NCI-H748 (cell line): ENCODE measurements around the gene GXYLT2.

ENCODE experiments used
- DNase-seq: peaks from one replicate; lab custom pipeline; 2025; ENCODE audit not compliant: unreplicated experiment; lab: John Stamatoyannopoulos, UW

The GXYLT2 gene

DNA sequence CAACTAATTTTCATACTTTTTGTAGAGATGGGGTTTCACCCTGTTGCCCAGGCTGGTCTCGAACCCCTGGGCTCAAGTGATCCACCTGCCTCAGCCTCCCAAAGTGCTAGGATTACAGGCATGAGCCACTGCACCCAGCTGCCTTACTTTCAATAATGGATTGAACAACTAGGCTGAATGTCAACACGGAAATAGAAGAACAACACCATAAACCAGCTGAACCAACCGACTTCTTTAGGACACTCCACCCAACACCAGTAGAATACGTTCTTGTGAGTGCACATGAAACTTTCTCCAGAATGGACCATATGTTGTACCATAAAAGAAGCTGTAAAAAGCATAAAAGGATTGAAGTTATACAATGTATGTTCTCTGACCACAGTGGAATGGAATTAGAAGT is 42.9 kb downstream of the GXYLT2 start:
- no peak for DNase-seq

DNA sequence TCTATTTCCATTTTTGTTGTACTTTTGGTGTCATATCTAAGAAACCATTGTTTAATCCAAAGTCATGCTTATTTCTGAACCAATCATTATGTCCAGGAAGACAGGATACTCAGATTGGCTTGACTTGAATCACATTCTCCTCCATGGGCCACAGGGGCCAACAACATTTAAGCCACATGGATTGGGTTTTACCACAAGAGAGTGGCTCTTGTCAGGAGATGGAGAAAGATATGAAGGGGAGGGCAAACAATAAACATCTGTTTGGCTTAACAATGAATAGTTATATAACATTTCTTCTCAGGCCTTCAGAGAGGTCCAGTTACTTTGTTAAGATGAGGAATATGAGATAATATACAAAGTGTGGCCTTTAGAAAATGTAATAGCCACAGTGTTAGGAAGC is 44.6 kb downstream of the GXYLT2 start:
- DNase-seq: no peak

DNA sequence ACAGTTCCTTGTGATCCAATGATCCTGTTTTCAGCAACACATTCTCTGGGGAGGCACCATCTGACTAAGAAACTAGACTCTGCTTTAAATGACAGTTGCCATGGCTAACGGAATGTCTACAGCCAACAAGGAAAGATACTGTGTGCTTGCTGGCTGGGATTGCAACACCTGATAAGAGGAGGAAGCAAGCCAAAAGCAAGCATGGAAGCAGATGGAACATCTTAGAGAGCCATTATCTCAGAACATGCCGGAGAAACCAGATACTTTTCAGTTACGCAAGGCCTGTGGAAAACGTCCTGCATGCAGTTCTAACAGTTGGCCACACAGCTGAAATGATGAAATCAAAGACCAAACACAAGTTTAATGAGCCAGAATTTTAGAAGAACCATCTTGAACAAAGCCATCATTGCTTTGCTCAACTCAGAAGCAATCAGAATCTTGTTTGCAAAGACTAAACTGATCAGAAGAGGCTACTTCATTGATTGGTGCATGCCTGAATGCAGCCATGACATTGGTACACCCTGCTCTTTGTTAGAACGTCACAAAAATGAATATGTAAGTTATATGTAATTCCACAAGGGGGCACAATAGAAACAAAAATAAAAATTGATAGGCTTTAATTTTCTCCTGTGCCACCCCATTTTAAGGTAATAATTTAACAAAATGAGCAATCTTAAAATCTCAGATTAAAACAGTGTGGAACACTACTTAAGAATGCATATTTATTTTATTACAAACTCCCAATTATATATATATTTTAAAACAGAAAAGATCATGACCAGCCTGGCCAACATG is 50.8 kb downstream of the GXYLT2 start:
- DNase-seq: peak; percentile 26

DNA sequence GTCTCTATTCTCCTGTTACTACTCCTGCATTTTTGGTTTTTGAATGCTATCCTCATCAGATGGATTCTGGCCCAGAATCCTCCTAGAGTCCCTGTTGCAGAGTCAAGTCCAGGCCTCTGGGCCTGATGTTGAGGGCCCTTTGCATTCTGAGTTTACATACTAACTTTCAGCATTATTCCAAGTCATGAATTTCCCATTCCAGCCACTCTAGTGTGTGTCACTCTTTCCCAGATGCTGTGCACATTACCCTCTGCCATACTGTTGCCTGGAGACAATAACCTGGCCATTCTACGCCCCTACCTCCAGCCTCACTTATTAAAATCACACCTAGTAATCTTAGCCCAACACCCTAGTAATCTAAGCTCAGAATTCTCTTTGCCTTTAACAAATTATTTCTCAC is 53.4 kb downstream of the GXYLT2 start:
- no peak for DNase-seq

DNA sequence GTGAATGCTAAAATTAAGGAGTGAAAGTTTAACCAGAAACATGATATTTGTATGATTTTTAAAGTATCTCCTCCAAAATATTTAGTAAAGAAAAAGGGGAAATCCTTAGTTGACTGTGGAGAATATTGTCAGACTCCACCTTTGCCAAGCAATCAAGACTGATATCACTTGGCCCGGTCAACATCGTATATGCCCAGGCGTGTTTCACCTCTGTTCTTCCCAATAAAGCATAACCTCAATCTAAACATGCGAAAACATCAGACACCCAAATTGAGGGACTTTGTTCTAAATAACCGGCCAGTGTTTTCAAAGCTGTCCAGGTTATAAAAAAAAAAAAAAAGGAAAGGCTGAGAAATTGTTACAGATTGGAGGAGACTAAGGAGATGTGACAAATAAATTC is 54.6 kb downstream of the GXYLT2 start:
- no peak for DNase-seq

DNA sequence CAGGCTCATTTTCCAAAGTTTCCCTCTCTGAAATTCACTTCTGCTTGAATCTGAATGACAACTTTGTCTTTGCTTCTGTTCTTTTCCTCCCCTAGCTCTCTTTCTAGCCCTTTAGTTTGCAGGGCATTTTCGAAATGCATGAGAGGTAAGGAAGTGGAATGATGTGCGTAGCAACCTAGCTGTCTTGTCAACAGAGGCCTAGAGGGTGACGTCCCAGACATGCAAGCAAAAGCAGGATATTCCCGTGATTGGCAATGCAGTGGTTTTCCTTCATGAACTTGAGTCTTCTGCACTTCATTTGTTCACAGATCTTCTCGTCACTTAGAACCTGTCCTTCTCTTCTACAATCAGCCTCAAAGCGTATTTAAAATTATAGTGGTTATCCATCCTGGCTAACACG is 56.9 kb downstream of the GXYLT2 start:
- DNase-seq: no peak

DNA sequence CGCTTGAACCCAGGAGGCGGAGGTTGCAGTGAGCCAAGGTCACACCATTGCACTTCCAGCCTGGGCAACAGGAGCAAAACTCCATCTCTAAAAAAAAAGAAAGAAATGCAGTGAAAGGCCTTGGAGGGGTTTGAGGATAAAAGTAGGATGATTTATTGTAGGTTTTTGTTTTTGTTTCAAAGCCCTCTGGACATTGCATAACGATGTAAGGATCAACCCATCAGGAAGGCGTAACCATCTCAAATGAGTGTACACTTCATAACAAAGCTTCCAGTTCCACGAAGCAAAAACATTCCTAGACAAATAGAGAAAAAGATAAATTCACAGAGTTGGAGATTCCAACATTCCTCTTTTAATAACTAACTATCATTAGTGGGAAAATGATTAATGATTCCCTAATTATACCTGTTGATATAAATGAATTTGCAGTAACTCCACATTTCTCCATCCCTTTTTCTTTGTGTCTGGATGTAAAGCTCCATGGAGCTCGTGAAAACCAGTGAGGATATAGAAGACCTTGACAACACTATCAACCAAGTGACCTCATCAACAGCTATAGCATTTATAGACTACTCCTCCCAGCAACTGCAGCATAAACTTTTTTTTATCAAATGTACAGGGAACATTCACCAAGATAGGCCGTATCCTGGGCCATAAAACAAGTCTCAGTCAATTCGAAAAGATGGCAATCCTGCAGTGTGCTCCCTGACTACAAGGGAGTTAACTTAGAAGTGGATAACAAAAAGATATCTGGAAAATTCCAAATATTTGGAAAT is 60.1 kb downstream of the GXYLT2 start:
- DNase-seq: no peak

DNA sequence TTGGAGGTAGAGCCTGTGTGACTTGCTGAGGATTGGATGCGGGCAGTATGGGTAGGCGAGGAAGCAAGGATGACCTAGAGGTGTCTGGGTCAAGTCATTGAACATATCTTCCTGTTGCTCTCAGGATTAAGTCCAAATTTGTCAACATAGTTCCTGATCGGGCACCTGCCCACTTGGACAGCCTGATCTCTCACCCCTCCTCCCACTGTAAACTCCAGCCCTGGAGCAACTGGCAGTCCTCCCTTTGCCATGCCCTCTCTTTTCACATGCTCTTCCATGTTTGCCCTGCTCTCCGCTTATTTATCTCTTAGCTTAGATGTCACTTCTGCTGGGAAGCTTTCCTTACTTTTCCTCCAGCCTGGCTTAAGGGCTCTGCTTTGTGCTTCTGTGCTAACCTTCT is 61.2 kb downstream of the GXYLT2 start:
- no peak for DNase-seq

DNA sequence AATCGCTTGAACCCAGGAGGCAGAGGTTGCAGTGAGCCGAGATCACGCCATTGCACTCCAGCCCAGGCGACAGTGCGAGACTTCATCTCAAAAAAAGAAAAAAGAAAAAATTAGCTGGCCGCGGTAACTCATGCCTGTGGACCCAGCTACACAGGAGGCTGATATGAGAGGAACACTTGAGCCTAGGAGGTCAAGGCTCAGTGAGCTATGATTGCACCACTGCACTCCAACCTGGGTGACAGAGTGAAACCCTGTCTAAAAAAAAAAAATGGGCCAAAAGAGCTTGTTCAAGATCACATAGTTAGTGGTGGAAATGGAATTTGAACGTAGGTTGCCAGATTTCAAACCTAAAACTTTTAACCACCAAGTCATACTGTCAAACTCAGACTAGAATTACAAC is 62.5 kb downstream of the GXYLT2 start:
- no peak for DNase-seq

DNA sequence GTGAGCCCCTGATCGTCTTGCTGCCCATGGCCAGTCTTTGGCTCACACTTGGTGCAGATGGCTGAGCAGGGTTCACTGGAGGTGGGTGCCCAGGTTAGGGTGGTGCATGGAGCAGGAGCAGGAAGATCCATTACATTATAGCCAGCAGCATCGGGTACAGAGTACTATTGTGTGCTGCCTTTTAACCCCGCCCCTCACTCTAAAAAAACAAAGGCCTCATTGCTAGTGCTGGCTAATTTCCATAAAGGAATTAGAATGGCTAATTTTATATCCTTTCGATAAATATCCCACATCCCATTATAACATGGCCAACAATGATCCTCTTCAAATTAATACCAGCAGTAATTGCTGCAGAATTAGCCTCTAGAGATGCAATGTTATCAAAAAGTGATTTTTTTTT is 63.0 kb downstream of the GXYLT2 start:
- DNase-seq: no peak

DNA sequence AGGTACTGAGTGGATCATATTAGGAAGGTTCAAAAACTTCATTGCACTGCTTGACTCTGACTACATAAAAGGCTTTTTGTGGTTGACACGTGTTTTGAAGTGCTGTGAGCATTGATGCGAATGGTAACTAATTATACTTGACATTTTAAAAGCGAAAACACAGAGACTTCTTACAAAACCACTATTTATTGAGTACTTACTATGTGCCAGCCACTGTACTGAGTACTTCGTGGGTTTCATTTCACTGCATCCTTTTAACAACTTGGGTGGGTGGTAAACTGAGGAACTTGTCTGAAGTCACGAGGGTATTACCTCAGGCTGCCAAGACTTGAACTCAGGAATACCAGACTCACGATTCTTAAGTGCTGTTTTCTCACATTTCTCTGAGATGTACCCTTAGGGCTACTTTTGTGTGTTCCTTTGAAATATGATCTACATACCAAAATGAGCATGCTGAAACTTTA is 63.4 kb downstream of the GXYLT2 start:
- no peak for DNase-seq

DNA sequence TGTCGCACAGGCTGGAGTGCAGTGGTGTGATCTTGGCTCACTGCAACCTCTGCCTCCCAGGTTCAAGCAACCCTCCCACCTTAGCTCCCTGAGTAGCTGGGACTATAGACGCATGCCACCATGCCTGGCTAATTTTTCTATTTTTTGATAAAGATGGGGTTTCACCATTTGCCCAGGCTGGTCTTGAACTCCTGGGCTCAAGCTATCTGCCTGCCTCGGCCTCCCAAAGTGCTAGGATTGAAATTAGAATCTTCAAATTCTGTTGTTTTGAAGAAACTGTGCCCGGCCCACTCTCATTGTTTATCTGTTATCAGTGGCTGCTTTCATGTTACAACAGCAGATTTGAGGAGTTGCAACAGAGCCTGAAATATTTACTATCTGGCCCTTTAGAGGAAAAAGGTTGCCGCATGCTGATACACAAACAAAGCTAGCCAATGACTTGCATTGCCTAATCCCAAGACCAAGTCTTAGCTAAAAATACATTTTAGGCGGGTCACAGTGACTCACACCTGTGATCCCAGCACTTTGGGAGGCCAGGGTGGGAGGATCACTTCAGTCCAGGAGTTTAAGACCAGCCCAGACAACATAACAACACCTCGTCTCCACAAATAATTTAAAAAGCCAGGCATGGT is 65.6 kb downstream of the GXYLT2 start:
- DNase-seq: no peak

DNA sequence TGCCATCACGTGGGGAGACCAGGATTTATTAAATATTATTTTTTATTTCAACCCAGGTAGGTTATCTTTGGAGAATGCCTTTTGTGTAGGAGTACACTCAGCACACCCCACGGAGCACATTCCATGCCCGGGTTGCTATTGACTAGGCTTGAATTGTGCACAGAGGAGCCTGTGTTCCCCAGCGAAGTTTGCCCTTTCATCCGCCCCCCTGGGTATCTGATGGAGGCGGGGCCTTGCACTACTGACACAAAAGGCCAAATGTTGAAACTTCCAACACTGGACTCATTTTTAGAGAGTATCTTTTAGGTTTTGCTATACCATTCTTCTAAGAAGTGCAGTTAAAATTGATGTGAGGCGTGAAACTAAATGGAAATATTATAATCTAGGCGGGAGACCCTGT is 69.5 kb downstream of the GXYLT2 start:
- DNase-seq: no peak

DNA sequence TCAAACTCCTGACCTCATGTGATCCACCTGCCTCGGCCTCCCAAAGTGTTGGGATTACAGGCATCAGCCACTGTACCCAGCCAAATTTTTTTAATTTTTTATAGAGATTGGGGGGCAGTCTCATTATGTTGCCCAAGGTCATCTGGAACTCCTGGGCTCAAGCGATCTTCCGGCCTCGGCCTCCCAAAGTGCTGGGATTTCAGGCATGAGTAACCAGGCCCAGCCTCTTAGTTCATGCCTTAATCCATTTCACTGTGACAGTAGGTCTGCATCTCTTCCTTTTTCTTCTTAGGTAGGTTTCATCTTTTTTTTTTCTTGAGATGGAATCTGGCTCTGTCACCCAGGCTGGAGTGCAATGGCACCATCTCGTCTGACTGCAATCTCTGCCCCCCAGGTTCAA is 71.5 kb downstream of the GXYLT2 start:
- no peak for DNase-seq

DNA sequence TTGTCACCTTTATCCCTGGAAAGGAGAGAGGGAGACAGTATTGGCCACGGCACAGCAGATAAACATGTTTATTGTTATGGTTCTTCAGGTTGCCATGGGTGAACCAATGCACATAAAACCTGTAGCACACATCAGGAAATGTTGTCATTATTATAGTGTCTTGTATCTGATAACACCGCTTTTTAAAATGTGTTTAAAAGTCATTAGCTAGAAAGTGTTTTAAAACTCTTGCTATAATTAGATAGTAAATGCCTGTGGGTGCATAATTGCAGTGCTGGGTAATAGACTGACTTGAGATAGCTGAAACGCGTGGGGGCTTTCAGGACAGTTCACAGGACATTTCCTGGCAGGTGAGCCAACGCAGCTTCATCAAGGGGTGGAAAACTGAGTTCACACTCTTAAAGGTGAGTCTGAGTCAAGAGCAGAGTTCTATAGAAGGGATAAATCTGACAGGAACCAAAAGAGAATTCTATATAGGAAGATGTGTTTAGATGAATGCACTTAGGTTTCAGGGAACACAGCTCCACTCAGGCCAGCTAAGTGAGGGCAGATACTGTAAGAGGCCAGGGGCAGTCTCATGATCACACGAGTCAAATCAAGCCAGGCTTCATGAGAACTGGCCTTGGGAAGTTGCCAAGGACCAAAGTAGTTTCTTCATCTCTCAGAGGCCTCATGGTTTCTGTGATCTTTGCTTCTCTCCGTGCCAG is 73.1 kb downstream of the GXYLT2 start:
- peak; percentile 75 for DNase-seq

DNA sequence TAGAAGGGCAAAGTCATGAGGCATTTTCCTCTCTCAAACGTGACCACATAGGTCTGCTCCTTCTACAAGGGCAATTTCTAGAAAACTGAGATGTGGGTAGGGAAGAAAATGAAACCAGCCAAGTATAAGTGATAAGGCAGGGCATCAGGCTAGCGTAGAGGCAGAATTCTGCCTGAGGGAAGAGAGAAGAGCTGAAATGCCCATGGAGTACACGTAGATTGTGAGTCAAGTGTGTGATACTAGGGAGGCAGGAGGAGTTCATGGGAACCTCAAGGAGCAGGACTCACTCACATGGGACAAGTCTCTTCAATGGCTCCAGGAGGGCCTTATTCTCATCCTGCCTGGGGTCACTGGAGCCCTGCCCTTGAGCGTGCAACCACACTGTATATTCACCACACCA is 73.9 kb downstream of the GXYLT2 start:
- no peak for DNase-seq

DNA sequence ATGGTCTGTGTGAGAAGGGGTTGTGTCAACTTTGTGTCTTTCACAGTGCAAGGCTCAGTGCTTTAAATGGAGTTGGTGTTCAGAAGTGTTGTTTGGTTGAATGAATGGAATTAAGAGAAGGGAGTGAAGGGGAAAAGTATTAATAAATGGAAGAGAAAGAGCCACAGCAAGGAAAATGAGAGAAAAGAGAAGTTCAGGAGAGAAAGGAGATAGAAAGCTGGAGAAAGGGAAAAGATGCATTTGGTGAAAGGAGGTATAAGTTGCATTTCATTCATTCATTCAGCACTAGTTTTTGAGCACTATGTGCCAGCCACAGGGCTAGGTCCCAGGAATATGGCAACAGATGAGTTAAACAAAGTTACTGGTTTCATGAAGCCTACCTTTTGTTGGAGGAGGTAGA is 74.5 kb downstream of the GXYLT2 start:
- no peak for DNase-seq

DNA sequence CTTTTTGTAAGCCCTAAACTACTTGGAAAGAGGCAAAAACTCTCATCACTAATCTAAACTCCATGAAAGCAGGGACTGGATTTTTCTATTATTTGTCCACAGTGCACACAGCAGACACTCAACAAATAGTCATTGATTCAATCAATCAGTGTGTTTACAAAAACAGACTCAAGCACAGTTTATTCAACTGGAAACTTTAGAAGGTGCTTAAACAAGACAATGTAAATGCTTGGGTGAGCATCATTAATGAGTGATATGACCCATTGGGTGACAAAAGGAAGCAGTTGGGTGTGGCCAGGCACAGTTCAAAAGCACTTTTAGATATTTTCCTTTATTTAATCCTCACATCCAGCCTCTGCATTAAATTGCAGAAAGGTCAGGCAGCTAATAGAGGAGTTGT is 76.8 kb downstream of the GXYLT2 start:
- DNase-seq: peak; percentile 76

DNA sequence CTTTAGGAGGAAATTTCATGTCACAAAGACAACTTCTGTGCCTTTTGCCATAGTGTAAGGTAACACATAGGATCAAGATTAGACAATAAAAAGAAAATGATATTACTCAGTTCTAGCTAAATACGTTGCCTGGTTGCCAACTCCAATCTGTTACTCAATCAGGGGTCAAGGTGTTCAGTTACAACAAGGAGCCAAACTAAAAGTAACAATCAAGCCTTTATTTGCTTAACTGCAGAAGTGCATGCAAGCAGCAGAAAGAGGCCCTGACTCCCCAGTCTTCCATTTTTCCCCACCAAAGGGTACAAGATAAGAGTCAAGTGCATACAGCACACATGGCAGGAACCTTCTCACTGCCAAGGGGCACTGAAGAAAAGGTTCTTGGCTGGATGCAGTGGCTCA is 80.4 kb downstream of the GXYLT2 start:
- DNase-seq: no peak

DNA sequence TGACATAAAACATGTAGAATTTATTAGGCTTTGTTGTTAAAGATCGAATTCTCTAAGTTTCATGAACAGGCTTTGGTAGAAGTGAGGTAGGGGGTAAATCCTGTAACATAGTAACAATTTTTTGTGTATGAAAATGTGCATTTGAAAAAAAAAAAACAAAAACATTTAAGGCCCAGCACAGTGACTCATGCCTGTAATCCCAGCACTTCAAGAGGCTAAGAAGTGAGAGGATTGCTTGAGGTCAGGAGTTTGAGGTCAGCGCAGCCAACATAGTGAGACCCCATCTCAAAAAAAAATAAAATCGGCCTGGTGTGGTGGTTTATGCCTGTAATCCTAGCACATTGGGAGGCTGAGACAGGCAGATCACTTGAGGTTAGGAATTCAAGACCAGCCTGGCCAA is 81.9 kb downstream of the GXYLT2 start:
- DNase-seq: no peak

DNA sequence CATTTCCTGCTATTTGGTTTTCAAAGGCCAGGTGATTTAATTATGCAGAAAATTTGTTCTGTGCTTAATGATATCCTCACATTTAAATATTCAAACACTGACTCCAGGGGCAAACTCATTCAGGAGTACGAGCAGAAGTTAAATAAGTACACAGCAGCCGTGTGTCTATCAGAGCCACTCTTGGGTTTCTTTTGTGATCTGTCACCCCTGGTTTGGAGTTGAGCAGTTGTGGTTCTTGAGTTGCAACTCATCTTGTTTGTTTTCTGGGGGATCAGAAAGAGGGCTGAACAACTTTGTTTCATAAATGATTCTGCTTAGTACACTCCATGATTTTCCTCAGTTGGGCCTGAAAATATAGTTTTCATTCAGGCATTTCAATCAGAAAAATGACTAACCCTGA is 83.1 kb downstream of the GXYLT2 start:
- DNase-seq: no peak

DNA sequence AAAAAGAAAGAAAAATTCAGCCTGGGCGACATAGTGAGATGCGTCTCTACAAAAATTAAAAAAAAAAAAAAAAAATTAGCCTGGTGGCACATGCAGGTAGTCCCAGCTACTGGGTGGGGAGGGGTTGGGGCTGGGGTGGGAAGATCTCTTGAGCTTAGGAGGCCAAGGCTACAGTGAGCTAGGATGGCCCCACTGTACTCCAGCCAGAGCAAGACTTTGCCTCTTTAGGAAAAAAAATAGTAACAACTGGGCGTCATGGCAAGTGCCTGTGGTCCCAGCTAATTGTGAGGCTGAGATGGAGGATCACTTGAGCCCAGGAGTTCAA is 84.8 kb downstream of the GXYLT2 start:
- no peak for DNase-seq
